Uterus (tissue), 4 donors: ENCODE measurements around the gene WDR11. TPM values are rescaled to one million over a fixed set of nuclear protein-coding genes. Genes with fewer than 3 reads are reported as not detected.

Source experiments
- DNase-seq, 2 donors: peaks; one replicate each; pipeline ENCODE4 v3.0.0-alpha.2; 2019 to 2020
- H3K27ac ChIP-seq, 2 donors: fragments of 200-600 bp; sonication (generic); 1 replicate in 1 of 2; 2 replicates in 1 of 2; pipeline ENCODE4 v1.5.1; 2016 to 2018
- H3K27me3 ChIP-seq, 2 donors: fragments of 200-600 bp; sonication (generic); one replicate each; pipeline ENCODE4 v1.5.1; 2018 to 2019; ENCODE audit warnings: control low read depth in 1 of 2
- H3K36me3 ChIP-seq, 2 donors: fragments of 200-600 bp; sonication (generic); one replicate each; pipeline ENCODE4 v1.5.1; 2019; ENCODE audit warnings: control low read depth in 1 of 2
- H3K4me1 ChIP-seq, 2 donors: fragments of 200-600 bp; sonication (generic); one replicate each; pipeline ENCODE4 v1.5.1; 2018 to 2019; ENCODE audit warnings: control low read depth in 1 of 2
- H3K4me3 ChIP-seq, 2 donors: fragments of 200-600 bp; sonication (generic); 1 replicate in 1 of 2; 2 replicates in 1 of 2; pipeline ENCODE4 v1.5.1; 2018 to 2019; ENCODE audit warnings: mild to moderate bottlenecking in 1 of 2
- H3K9me3 ChIP-seq, 2 donors: fragments of 200-600 bp; sonication (generic); one replicate each; pipeline ENCODE4 v1.5.1; 2019; ENCODE audit warnings: control low read depth in 1 of 2
- CTCF ChIP-seq, 4 experiments: fragments of 200-600 bp in 2 of 4; fragments of 450-650 bp in 2 of 4; sonication (generic) in 2 of 4; IDR thresholded peaks; one replicate each; pipeline ENCODE4 v1.5.1; 2016 to 2019; ENCODE audit warnings: antibody characterized with exemption in 4 of 4, mild to moderate bottlenecking in 2 of 4, moderate library complexity in 1 of 4
- POLR2A ChIP-seq, 2 donors: fragments of 450-650 bp; IDR thresholded peaks; one replicate each; pipeline ENCODE4 v1.6.1; 2016; ENCODE audit warnings: antibody characterized with exemption in 2 of 2, mild to moderate bottlenecking in 1 of 2, moderate library complexity in 1 of 2
- intact Hi-C: fragments of 100-400 bp; cut with DNase I; formaldehyde crosslinking; loops from one replicate; pipeline ENCODE4 v1.15.1; 2023; ENCODE audit warnings: low total_unique reads
- total RNA-seq, 4 donors: library from RNA; depleted of rRNA in 3 of 4; stranded (reverse); fragments of >200 nt in 3 of 4; gene quantifications; one replicate each; pipeline versions ENCODE4 v1.1.0 to v1.2.4, GENCODE V29; 2014 to 2023
- donor health status: DM: yes; HTN: yes; CAD: no.

WDR11 gene
- total RNA-seq, 4 donors from 2014 or later, result 68.6 to 102 (median 79.5) TPM

- peak overlapping the region in 1 of 2 donors; percentile 80 for H3K27ac ChIP-seq
- TF ChIP-seq CTCF (IDR thresholded peaks at IDR 0.05), result no peak
- no peak for TF ChIP-seq POLR2A (IDR thresholded peaks at IDR 0.05)
- no peak for DNase-seq
- H3K4me1 ChIP-seq, result peaks cover 3 to 4% of the 10 kb centered on the region in 2 donors
- no peaks in the 10 kb centered on the region for H3K27me3 ChIP-seq
- H3K4me3 ChIP-seq, result no peak overlapping the region
- no peaks in the 10 kb centered on the region for H3K36me3 ChIP-seq
- no peaks in the 10 kb centered on the region for H3K9me3 ChIP-seq
- intact Hi-C loops, result loop anchor here (5.0 to 10.0 kb wide), 2 partner anchors 664 to 791 kb away; no protein-coding TSS in a partner anchor
Observed at GRCh38 chr10:120943542-120943941, 92.4 kb downstream of the WDR11 start.

- Histone ChIP-seq H3K27me3 (no peaks in the 10 kb centered on the region), H3K4me3 (no peak overlapping the region), H3K27ac (peak overlapping the region; percentile 52 to 80), H3K4me1 (peaks cover 3 to 4% of the 10 kb centered on the region in 2 donors), H3K36me3 (no peaks in the 10 kb centered on the region), H3K9me3 (no peaks in the 10 kb centered on the region)
- TF ChIP-seq POLR2A (IDR thresholded peaks at IDR 0.05), result no peak
- TF ChIP-seq CTCF (IDR thresholded peaks at IDR 0.05), result no peak
- intact Hi-C loops, result loop anchor here (5.0 to 10.0 kb wide), 3 partner anchors 653 to 790 kb away; partner anchors contain the start of gene FGFR2
- no peak for DNase-seq
Observed at GRCh38 chr10:120944586-120945125, 93.5 kb downstream of the WDR11 start.

GRCh38 chr10:120945182-120945581 lies 94.0 kb downstream of the WDR11 start:
- Histone ChIP-seq H3K27ac (peak overlapping the region; percentile 52 to 80), H3K36me3 (no peaks in the 10 kb centered on the region), H3K4me1 (peaks cover 3 to 4% of the 10 kb centered on the region in 2 donors), H3K4me3 (no peak overlapping the region), H3K9me3 (no peaks in the 10 kb centered on the region), H3K27me3 (no peaks in the 10 kb centered on the region)
- no peak for DNase-seq
- no peak for TF ChIP-seq CTCF (IDR thresholded peaks at IDR 0.05)
- intact Hi-C loops, result loop anchor here (5.0 to 10.0 kb wide), 2 partner anchors 652 to 790 kb away; partner anchors contain the start of gene FGFR2

GRCh38 chr10:120945801-120946302 lies 94.7 kb downstream of the WDR11 start:
- no peaks in the 10 kb centered on the region for H3K36me3 ChIP-seq
- peaks cover 3 to 4% of the 10 kb centered on the region in 2 donors for H3K4me1 ChIP-seq
- peak; percentile 70 to 78 for DNase-seq
- peak overlapping the region; percentile 52 to 80 for H3K27ac ChIP-seq
- no peak overlapping the region for H3K4me3 ChIP-seq
- intact Hi-C loops, result loop anchor here (5.0 to 10.0 kb wide), 2 partner anchors 651 to 789 kb away; partner anchors contain the start of gene FGFR2
- no peaks in the 10 kb centered on the region for H3K27me3 ChIP-seq
- H3K9me3 ChIP-seq, result no peaks in the 10 kb centered on the region
- TF ChIP-seq CTCF (IDR thresholded peaks at IDR 0.05) (no peak), POLR2A (IDR thresholded peaks at IDR 0.05) (no peak)

- H3K4me1 ChIP-seq, result peaks cover 3 to 4% of the 10 kb centered on the region in 2 donors
- no peak overlapping the region for H3K4me3 ChIP-seq
- peak overlapping the region; percentile 52 to 80 for H3K27ac ChIP-seq
- no peaks in the 10 kb centered on the region for H3K36me3 ChIP-seq
- peak; percentile 38 to 51 for DNase-seq
- no peaks in the 10 kb centered on the region for H3K27me3 ChIP-seq
- TF ChIP-seq POLR2A (IDR thresholded peaks at IDR 0.05), result no peak
- H3K9me3 ChIP-seq, result no peaks in the 10 kb centered on the region
- intact Hi-C loops, result loop anchor here (5.0 to 10.0 kb wide), 2 partner anchors 651 to 788 kb away; partner anchors contain the start of gene FGFR2
Observed at GRCh38 chr10:120946497-120946896, 95.3 kb downstream of the WDR11 start.
